Measurements from ENCODE around the gene DNAJC5. TPM values are rescaled to one million over a fixed set of nuclear protein-coding genes. Genes with fewer than 3 reads are reported as not detected.
"Not testable (repeated sequence)": the region's sequence is repeated elsewhere in the genome, so short reads cannot be mapped to it uniquely, and the experiment has no call there.

The DNAJC5 gene
- total and polyA plus RNA-seq, 2 experiments from 2014 or later, result 9.4 to 37.7 TPM

- H3K27ac ChIP-seq, result no peak overlapping the region
- no peaks in the 10 kb centered on the region for H3K9me3 ChIP-seq (ENCODE audit: low read depth)
- TF ChIP-seq CTCF (IDR thresholded peaks at IDR 0.05; ENCODE audit: low read depth, low read length), result no peak
- peaks cover 32% of the 10 kb centered on the region for H3K36me3 ChIP-seq
- DNase-seq (ENCODE audit: low read depth in 1 of 2, low spot score in 1 of 2), result no peak
- H3K4me1 ChIP-seq (ENCODE audit: low read depth), result no peaks in the 10 kb centered on the region
- H3K4me3 ChIP-seq, result no peak overlapping the region
- H3K27me3 ChIP-seq, result no peaks in the 10 kb centered on the region
Observed at GRCh38 chr20:63878899-63879663, 15.8 kb upstream of the DNAJC5 start.

GRCh38 chr20:63880901-63881300 lies 14.0 kb upstream of the DNAJC5 start:
- peaks cover 21% of the 10 kb centered on the region for H3K36me3 ChIP-seq
- H3K4me1 ChIP-seq (ENCODE audit: low read depth); H3K9me3 ChIP-seq (ENCODE audit: low read depth); H3K27me3 ChIP-seq; DNase-seq (ENCODE audit: low read depth in 1 of 2, low spot score in 1 of 2); H3K27ac ChIP-seq; H3K4me3 ChIP-seq: not testable (repeated sequence)

- H3K27me3 ChIP-seq, result no peaks in the 10 kb centered on the region
- DNase-seq (ENCODE audit: low read depth in 1 of 2, low spot score in 1 of 2), result no peak
- no peak for TF ChIP-seq CTCF (IDR thresholded peaks at IDR 0.05; ENCODE audit: low read depth, low read length)
- H3K36me3 ChIP-seq, result peaks cover 14% of the 10 kb centered on the region
- H3K9me3 ChIP-seq (ENCODE audit: low read depth), result no peaks in the 10 kb centered on the region
- H3K27ac ChIP-seq, result no peak overlapping the region
- H3K4me1 ChIP-seq (ENCODE audit: low read depth), result no peaks in the 10 kb centered on the region
- H3K4me3 ChIP-seq, result no peak overlapping the region
Observed at GRCh38 chr20:63881451-63882226, 13.3 kb upstream of the DNAJC5 start.

GRCh38 chr20:63882257-63883200 lies 12.4 kb upstream of the DNAJC5 start:
- DNase-seq (ENCODE audit: low read depth in 1 of 2, low spot score in 1 of 2), result no peak
- Histone ChIP-seq H3K4me3 (no peak overlapping the region), H3K9me3 (ENCODE audit: low read depth) (no peaks in the 10 kb centered on the region), H3K4me1 (ENCODE audit: low read depth) (no peaks in the 10 kb centered on the region), H3K27ac (no peak overlapping the region), H3K27me3 (no peaks in the 10 kb centered on the region), H3K36me3 (peaks cover 14% of the 10 kb centered on the region)
- no peak for TF ChIP-seq CTCF (IDR thresholded peaks at IDR 0.05; ENCODE audit: low read depth, low read length)

GRCh38 chr20:63883201-63883593 lies 11.7 kb upstream of the DNAJC5 start:
- H3K36me3 ChIP-seq, result peaks cover 15% of the 10 kb centered on the region
- no peaks in the 10 kb centered on the region for H3K27me3 ChIP-seq
- H3K27ac ChIP-seq, result no peak overlapping the region
- DNase-seq (ENCODE audit: low read depth in 1 of 2, low spot score in 1 of 2), result no peak
- TF ChIP-seq CTCF (IDR thresholded peaks at IDR 0.05; ENCODE audit: low read depth, low read length), result no peak
- H3K4me1 ChIP-seq (ENCODE audit: low read depth), result no peaks in the 10 kb centered on the region
- no peak overlapping the region for H3K4me3 ChIP-seq
- no peaks in the 10 kb centered on the region for H3K9me3 ChIP-seq (ENCODE audit: low read depth)

Data from cardiac muscle cell (in vitro differentiated cells and primary cell).